H1 (cell line): ENCODE results near the gene PTGES3L. TPM values are rescaled to one million over a fixed set of nuclear protein-coding genes. Genes with fewer than 3 reads are reported as not detected.

Experiments
- BACH1 ChIP-seq: IDR thresholded peaks from 2 replicates; pipeline ENCODE4 v1.6.1; 2012; ENCODE audit warnings: low read length, improper control_type of control experiment
- CTBP2 ChIP-seq: IDR thresholded peaks from 2 replicates; pipeline ENCODE4 v1.7.0; 2011; ENCODE audit warnings: borderline replicate concordance, mild to moderate bottlenecking, moderate library complexity, mixed read lengths, low read length; ENCODE audit not compliant: insufficient read depth, insufficient read length
- EP300 ChIP-seq, 2 experiments: IDR thresholded peaks; 1 replicate in 1 of 2; 2 replicates in 1 of 2; pipeline ENCODE4 v1.6.1; 2011 to 2012; ENCODE audit warnings: low read depth in 2 of 2, low read length in 2 of 2, mild to moderate bottlenecking in 2 of 2, borderline replicate concordance in 1 of 2, inconsistent platforms in 1 of 2, moderate library complexity in 1 of 2
- GTF2F1 ChIP-seq: IDR thresholded peaks from 2 replicates; pipeline ENCODE4 v1.6.1; 2012; ENCODE audit warnings: low read depth, low read length, improper control_type of control experiment, borderline replicate concordance
- PHF8 ChIP-seq: fragments of 200-600 bp; sonication (generic); conservative IDR thresholded peaks from 2 replicates; pipeline ENCODE4 v1.7.1; 2012; ENCODE audit warnings: low read depth, mild to moderate bottlenecking, inconsistent platforms, low read length, moderate library complexity
- RAD21 ChIP-seq, 2 experiments: IDR thresholded peaks in 1 of 2; conservative IDR thresholded peaks in 1 of 2; 2 replicates each; pipeline ENCODE4 v1.6.1; 2011; ENCODE audit warnings: low read depth in 2 of 2, low read length in 2 of 2, improper control_type of control experiment in 1 of 2, inconsistent platforms in 1 of 2, mild to moderate bottlenecking in 1 of 2, moderate library complexity in 1 of 2
- RFX5 ChIP-seq: IDR thresholded peaks from 2 replicates; pipeline ENCODE4 v1.6.1; 2011; ENCODE audit warnings: low read depth, low read length, improper control_type of control experiment, borderline replicate concordance
- SRF ChIP-seq: IDR thresholded peaks from 2 replicates; pipeline ENCODE4 v1.6.1; 2011; ENCODE audit warnings: mild to moderate bottlenecking, low read depth, low read length, moderate library complexity
- USF2 ChIP-seq: IDR thresholded peaks from 2 replicates; pipeline ENCODE4 v1.6.1; 2011; ENCODE audit warnings: low read length, improper control_type of control experiment
- polyA plus RNA-seq, 7 experiments: library from polyadenylated mRNA; depleted of rRNA in 3 of 7; stranded (reverse) in 5 of 7; unstranded in 2 of 7; fragments of >200 nt in 5 of 7; fragments of 200-250 nt in 2 of 7; gene quantifications; 1 replicate in 5 of 7; 2 replicates in 1 of 7; 4 replicates in 1 of 7; pipeline versions ENCODE4 v1.2.1 to v1.2.3, GENCODE V29; 2011 to 2013; ENCODE audit warnings: missing spikeins in 2 of 7, mixed read lengths in 2 of 7
- total RNA-seq: library from RNA; stranded (reverse); fragmentation: NEBNext Ultra II Directional; extraction: Animal tissue kit (Norgen Biotek cat#: 25700); gene quantifications from 2 replicates; pipeline ENCODE4 v1.2.1, GENCODE V29; 2021
- TF ChIP-seq, protein P1 (sequence below): fragments of 300-600 bp; sonication (generic); IDR thresholded peaks from 2 replicates; pipeline ENCODE4 v1.7.1; 2012; ENCODE audit warnings: low read length, moderate library complexity, mild to moderate bottlenecking, inconsistent platforms; ENCODE audit not compliant: insufficient replicate concordance

The PTGES3L gene
- total and polyA plus RNA-seq, 2 of the 8 experiments (the other 6 are each of a cell fraction or from before 2014, with no cell fraction given), result 3.0 to 3.6 TPM

- TF ChIP-seq, protein P1, sequence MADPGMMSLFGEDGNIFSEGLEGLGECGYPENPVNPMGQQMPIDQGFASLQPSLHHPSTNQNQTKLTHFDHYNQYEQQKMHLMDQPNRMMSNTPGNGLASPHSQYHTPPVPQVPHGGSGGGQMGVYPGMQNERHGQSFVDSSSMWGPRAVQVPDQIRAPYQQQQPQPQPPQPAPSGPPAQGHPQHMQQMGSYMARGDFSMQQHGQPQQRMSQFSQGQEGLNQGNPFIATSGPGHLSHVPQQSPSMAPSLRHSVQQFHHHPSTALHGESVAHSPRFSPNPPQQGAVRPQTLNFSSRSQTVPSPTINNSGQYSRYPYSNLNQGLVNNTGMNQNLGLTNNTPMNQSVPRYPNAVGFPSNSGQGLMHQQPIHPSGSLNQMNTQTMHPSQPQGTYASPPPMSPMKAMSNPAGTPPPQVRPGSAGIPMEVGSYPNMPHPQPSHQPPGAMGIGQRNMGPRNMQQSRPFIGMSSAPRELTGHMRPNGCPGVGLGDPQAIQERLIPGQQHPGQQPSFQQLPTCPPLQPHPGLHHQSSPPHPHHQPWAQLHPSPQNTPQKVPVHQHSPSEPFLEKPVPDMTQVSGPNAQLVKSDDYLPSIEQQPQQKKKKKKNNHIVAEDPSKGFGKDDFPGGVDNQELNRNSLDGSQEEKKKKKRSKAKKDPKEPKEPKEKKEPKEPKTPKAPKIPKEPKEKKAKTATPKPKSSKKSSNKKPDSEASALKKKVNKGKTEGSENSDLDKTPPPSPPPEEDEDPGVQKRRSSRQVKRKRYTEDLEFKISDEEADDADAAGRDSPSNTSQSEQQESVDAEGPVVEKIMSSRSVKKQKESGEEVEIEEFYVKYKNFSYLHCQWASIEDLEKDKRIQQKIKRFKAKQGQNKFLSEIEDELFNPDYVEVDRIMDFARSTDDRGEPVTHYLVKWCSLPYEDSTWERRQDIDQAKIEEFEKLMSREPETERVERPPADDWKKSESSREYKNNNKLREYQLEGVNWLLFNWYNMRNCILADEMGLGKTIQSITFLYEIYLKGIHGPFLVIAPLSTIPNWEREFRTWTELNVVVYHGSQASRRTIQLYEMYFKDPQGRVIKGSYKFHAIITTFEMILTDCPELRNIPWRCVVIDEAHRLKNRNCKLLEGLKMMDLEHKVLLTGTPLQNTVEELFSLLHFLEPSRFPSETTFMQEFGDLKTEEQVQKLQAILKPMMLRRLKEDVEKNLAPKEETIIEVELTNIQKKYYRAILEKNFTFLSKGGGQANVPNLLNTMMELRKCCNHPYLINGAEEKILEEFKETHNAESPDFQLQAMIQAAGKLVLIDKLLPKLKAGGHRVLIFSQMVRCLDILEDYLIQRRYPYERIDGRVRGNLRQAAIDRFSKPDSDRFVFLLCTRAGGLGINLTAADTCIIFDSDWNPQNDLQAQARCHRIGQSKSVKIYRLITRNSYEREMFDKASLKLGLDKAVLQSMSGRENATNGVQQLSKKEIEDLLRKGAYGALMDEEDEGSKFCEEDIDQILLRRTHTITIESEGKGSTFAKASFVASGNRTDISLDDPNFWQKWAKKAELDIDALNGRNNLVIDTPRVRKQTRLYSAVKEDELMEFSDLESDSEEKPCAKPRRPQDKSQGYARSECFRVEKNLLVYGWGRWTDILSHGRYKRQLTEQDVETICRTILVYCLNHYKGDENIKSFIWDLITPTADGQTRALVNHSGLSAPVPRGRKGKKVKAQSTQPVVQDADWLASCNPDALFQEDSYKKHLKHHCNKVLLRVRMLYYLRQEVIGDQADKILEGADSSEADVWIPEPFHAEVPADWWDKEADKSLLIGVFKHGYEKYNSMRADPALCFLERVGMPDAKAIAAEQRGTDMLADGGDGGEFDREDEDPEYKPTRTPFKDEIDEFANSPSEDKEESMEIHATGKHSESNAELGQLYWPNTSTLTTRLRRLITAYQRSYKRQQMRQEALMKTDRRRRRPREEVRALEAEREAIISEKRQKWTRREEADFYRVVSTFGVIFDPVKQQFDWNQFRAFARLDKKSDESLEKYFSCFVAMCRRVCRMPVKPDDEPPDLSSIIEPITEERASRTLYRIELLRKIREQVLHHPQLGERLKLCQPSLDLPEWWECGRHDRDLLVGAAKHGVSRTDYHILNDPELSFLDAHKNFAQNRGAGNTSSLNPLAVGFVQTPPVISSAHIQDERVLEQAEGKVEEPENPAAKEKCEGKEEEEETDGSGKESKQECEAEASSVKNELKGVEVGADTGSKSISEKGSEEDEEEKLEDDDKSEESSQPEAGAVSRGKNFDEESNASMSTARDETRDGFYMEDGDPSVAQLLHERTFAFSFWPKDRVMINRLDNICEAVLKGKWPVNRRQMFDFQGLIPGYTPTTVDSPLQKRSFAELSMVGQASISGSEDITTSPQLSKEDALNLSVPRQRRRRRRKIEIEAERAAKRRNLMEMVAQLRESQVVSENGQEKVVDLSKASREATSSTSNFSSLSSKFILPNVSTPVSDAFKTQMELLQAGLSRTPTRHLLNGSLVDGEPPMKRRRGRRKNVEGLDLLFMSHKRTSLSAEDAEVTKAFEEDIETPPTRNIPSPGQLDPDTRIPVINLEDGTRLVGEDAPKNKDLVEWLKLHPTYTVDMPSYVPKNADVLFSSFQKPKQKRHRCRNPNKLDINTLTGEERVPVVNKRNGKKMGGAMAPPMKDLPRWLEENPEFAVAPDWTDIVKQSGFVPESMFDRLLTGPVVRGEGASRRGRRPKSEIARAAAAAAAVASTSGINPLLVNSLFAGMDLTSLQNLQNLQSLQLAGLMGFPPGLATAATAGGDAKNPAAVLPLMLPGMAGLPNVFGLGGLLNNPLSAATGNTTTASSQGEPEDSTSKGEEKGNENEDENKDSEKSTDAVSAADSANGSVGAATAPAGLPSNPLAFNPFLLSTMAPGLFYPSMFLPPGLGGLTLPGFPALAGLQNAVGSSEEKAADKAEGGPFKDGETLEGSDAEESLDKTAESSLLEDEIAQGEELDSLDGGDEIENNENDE, result no peak
- TF ChIP-seq BACH1 (no peak), RAD21 (IDR thresholded peaks at IDR 0.05 in 1 of 2, conservative IDR thresholded peaks at IDR 0.05 in 1 of 2; ENCODE audit: low read depth in 2 of 2, low read length in 2 of 2) (no peak), EP300 (IDR thresholded peaks at IDR 0.05; ENCODE audit: borderline replicate concordance in 1 of 2, low read depth in 2 of 2, low read length in 2 of 2) (no peak), USF2 (no peak), CTBP2 (no peak), GTF2F1 (no peak), PHF8 (no peak), SRF (no peak), RFX5 (no peak)
Measured at GRCh38 chr17:42992872-42993271, 13.0 kb upstream of the PTGES3L start (continued).
